Ovary (tissue), 9 donors: ENCODE measurements around the gene TBC1D5. TPM values are rescaled to one million over a fixed set of nuclear protein-coding genes. Genes with fewer than 3 reads are reported as not detected.

Source experiments
- DNase-seq, 5 donors: peaks; one replicate each; pipeline ENCODE4 v3.0.0-alpha.2; 2019 to 2020
- H3K27ac ChIP-seq, 2 donors: fragments of 200-600 bp; one replicate each; pipeline versions ENCODE4 v1.5.1 to v1.8.0; 2019 to 2022
- H3K27me3 ChIP-seq: fragments of 200-600 bp; one replicate; pipeline ENCODE4 v1.8.0; 2022
- H3K36me3 ChIP-seq: fragments of 200-600 bp; sonication (generic); one replicate; pipeline ENCODE4 v1.5.1; 2019
- H3K4me1 ChIP-seq: one replicate; pipeline ENCODE4 v1.8.1; 2013; ENCODE audit warnings: mild to moderate bottlenecking, moderate library complexity; ENCODE audit not compliant: insufficient read depth
- H3K4me3 ChIP-seq: fragments of 200-600 bp; sonication (generic); one replicate; pipeline ENCODE4 v1.5.1; 2017
- H3K9me3 ChIP-seq, 2 donors: fragments of 200-600 bp in 1 of 2; sonication (generic) in 1 of 2; one replicate each; pipeline versions ENCODE4 v1.5.1 to v1.8.1; 2013 to 2019; ENCODE audit warnings: mild to moderate bottlenecking in 1 of 2, moderate library complexity in 1 of 2
- EP300 ChIP-seq: sonication (generic); formaldehyde crosslinking; IDR thresholded peaks from one replicate; pipeline ENCODE4 v1.6.1; 2017; ENCODE audit warnings: antibody characterized with exemption
- POLR2A ChIP-seq: fragments of 450-650 bp; IDR thresholded peaks from one replicate; pipeline ENCODE4 v1.6.1; 2017; ENCODE audit warnings: antibody characterized with exemption, mild to moderate bottlenecking, moderate library complexity
- WGBS, 3 donors: extraction: QIAGEN DNeasy Blood & Tissue Kit in 1 of 3; methylation state at CpG; one replicate each; pipeline versions ENCODE4 v1.1.5 to v1.1.7; 2013 to 2017; 5-methylcytosine and 5-hydroxymethylcytosine counted together
- intact Hi-C, 4 donors: fragments of 100-400 bp; cut with DNase I; formaldehyde crosslinking; loops; one replicate each; pipeline versions ENCODE4 v1.11.0 to v1.15.1; 2022 to 2023
- polyA plus RNA-seq, 2 donors: library from polyadenylated mRNA; stranded (reverse); fragments of 200-250 nt in 1 of 2; fragments of 350-450 nt in 1 of 2; fragmentation: Illumina TruSeq in 1 of 2; extraction: RNeasy Lipid Tissue Mini Kit (QIAGEN cat#74804) in 1 of 2; gene quantifications; one replicate each; pipeline ENCODE4 v1.2.3, GENCODE V29; 2013 to 2014
- total RNA-seq, 7 donors: library from RNA; depleted of rRNA in 2 of 7; stranded (reverse); fragments of >200 nt in 2 of 7; fragmentation: NEBNext Ultra II Directional in 3 of 7; extraction: Animal tissue kit (Norgen Biotek cat#: 25700) in 3 of 7; gene quantifications; one replicate each; pipeline versions ENCODE4 v1.1.0 to v1.2.4, GENCODE V29; 2016 to 2023
- TF ChIP-seq, protein P1 (sequence below), 3 donors: fragments of 450-650 bp in 2 of 3; fragments of 200-600 bp in 1 of 3; IDR thresholded peaks; one replicate each; pipeline versions ENCODE4 v1.5.1 to v1.8.0; 2016 to 2022; ENCODE audit warnings: antibody characterized with exemption in 3 of 3, mild to moderate bottlenecking in 1 of 3
- donor health status: DM: no; HTN: no; CAD: no; lungs with moderate emphysema.
- donor health status: DM: no; HTN: no; CAD: no.
- donor health status: Bipolar disorder and iron deficiency.
- donor health status: DM: yes; HTN: yes; CAD: no.
- donor health status: DM: no; HTN: no; CAD: no.
- donor health status: DM: yes; HTN: yes; CAD: no.

TBC1D5 gene
- total and polyA plus RNA-seq, 9 donors: 20.7 to 73.5 (median 61.0) TPM

DNA sequence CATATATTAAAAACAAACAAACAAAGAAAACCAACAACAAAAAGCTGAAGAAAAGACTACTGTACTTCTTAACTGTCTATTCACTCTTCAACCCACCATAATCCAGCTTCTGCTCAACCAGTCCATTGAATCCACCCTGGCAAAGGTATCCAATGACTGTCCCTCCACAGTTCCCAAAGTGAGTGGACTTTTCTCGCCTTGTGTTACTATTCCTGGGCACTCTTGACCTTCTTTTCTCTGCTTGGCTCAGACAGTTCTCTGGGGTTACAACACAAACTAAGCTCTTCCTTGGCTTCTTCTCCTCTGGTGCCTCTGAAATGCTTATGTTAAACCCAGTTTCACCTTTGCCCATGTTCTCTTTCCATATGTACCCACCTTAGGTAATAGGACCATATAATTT is 437.5 kb downstream of the TBC1D5 start:
- intact Hi-C loops: no loop called here
- Histone ChIP-seq H3K27me3 (no peaks in the 10 kb centered on the region), H3K36me3 (no peaks in the 10 kb centered on the region), H3K4me1 (no peaks in the 10 kb centered on the region), H3K9me3 (no peaks in the 10 kb centered on the region), H3K4me3 (no peak overlapping the region), H3K27ac (no peak overlapping the region)
- DNase-seq: no peak
- TF ChIP-seq, protein P1, sequence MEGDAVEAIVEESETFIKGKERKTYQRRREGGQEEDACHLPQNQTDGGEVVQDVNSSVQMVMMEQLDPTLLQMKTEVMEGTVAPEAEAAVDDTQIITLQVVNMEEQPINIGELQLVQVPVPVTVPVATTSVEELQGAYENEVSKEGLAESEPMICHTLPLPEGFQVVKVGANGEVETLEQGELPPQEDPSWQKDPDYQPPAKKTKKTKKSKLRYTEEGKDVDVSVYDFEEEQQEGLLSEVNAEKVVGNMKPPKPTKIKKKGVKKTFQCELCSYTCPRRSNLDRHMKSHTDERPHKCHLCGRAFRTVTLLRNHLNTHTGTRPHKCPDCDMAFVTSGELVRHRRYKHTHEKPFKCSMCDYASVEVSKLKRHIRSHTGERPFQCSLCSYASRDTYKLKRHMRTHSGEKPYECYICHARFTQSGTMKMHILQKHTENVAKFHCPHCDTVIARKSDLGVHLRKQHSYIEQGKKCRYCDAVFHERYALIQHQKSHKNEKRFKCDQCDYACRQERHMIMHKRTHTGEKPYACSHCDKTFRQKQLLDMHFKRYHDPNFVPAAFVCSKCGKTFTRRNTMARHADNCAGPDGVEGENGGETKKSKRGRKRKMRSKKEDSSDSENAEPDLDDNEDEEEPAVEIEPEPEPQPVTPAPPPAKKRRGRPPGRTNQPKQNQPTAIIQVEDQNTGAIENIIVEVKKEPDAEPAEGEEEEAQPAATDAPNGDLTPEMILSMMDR (IDR thresholded peaks at IDR 0.05): no peak
- TF ChIP-seq EP300 (no peak), POLR2A (no peak)
- 0 to 84% (median 0%) methylated on average over 1 of the region's 1 CpG for WGBS, 3 donors

DNA sequence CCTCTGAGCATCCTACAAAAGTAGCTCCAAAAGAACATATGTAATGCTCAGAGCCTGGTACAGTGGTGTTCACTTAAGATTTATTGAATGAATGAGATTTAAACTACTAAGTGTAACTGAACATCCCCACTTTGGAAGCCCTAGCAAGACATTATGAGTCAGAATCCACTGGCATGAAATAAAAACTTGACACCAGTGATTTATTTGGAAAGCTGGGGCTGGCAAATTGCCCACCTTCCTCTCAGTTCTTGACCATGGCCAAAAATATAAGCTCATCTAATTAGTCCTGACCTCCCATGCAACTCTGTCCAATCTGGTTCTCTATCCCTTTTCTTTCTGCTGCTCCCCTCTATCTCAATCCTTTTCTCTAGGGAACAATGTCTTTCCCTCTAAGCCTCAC is 439.7 kb downstream of the TBC1D5 start:
- Histone ChIP-seq H3K36me3 (no peaks in the 10 kb centered on the region), H3K4me1 (no peaks in the 10 kb centered on the region), H3K27ac (no peak overlapping the region), H3K27me3 (no peaks in the 10 kb centered on the region), H3K9me3 (no peaks in the 10 kb centered on the region), H3K4me3 (no peak overlapping the region)
- intact Hi-C loops: no loop called here
- TF ChIP-seq POLR2A (no peak), EP300 (no peak)
- TF ChIP-seq, protein P1 (IDR thresholded peaks at IDR 0.05): no peak
- no peak for DNase-seq

DNA sequence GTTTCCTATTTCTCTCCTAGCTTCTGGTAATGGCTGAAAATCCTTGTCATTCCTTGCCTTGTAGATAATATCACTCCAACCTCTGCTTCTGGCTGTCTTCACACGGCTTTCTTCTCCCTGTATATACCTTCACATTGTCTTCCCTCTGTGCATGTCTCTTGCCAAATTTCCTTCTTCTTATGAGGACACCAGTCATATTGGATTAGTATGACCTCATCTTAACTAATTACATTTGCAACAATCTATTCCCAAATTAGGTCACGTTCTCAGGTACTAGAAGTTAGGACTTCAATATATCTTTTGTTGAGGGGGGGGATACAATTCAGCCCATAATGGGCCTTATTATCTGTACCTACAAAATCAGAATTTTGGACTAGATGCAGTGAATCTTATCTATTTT is 440.3 kb downstream of the TBC1D5 start:
- no peaks in the 10 kb centered on the region for H3K4me1 ChIP-seq
- no peak overlapping the region for H3K4me3 ChIP-seq
- TF ChIP-seq POLR2A (no peak), EP300 (no peak)
- TF ChIP-seq, protein P1 (IDR thresholded peaks at IDR 0.05): no peak
- no peaks in the 10 kb centered on the region for H3K27me3 ChIP-seq
- no peak overlapping the region for H3K27ac ChIP-seq
- H3K36me3 ChIP-seq: no peaks in the 10 kb centered on the region
- no peaks in the 10 kb centered on the region for H3K9me3 ChIP-seq
- 91 to 97% (median 93%) methylated on average over 2 of the region's 2 CpGs for WGBS, 3 donors
- intact Hi-C loops: no loop called here
- no peak for DNase-seq

DNA sequence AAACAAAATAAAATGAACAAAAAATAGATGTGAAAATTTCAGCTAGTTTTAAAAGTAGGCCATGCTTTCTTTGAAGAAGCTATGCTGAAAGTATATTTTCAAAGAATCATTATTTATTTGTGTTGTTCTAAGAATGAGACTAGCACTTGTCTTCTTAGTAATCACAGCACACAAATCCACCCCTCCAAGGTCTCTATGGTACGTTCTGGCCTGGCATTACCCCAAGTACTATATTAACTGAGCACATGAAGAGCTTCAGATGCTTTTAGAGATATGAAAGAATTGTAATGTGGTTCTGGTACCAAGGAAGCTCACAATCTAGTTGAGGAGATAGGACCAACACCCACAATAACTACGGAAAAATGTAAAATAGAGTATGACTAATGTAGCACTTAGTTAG is 441.2 kb downstream of the TBC1D5 start:
- H3K9me3 ChIP-seq: no peaks in the 10 kb centered on the region

More for the DNA sequence above, 441.2 kb downstream of the TBC1D5 start:
- no peak for DNase-seq
- TF ChIP-seq, protein P1 (IDR thresholded peaks at IDR 0.05): no peak
- TF ChIP-seq POLR2A (no peak), EP300 (no peak)
- Histone ChIP-seq H3K27ac (no peak overlapping the region), H3K36me3 (no peaks in the 10 kb centered on the region), H3K4me3 (no peak overlapping the region), H3K4me1 (no peaks in the 10 kb centered on the region), H3K27me3 (no peaks in the 10 kb centered on the region)
- intact Hi-C loops: no loop called here
- WGBS, 3 donors: 71 to 72% (median 72%) methylated on average over 2 of the region's 2 CpGs
